HUES6 (cell line): ENCODE measurements around the gene PPP1R1A.

Source experiments
- H3K27ac ChIP-seq: 2 replicates; pipeline ENCODE4 v1.7.0; 2013; ENCODE audit warnings: low read depth, mild to moderate bottlenecking, low read length, inconsistent platforms
- H3K27me3 ChIP-seq: 2 replicates; pipeline ENCODE4 v1.6.1; 2013; ENCODE audit warnings: low read length; ENCODE audit not compliant: control insufficient read depth, insufficient read depth
- H3K36me3 ChIP-seq: 2 replicates; pipeline ENCODE4 v1.6.1; 2013; ENCODE audit warnings: low read length; ENCODE audit not compliant: control insufficient read depth, insufficient read depth
- H3K4me1 ChIP-seq: 2 replicates; pipeline ENCODE4 v1.6.1; 2013; ENCODE audit warnings: low read length; ENCODE audit not compliant: control insufficient read depth, insufficient read depth
- H3K4me3 ChIP-seq: 2 replicates; pipeline ENCODE4 v1.5.1; 2013; ENCODE audit warnings: low read depth, low read length
- H3K9ac ChIP-seq: one replicate; pipeline ENCODE4 v1.6.1; 2013; ENCODE audit warnings: mild to moderate bottlenecking, low read length
- H3K9me3 ChIP-seq: 2 replicates; pipeline ENCODE4 v1.6.1; 2013; ENCODE audit warnings: low read depth, low read length; ENCODE audit not compliant: control insufficient read depth, insufficient read depth

PPP1R1A gene

DNA sequence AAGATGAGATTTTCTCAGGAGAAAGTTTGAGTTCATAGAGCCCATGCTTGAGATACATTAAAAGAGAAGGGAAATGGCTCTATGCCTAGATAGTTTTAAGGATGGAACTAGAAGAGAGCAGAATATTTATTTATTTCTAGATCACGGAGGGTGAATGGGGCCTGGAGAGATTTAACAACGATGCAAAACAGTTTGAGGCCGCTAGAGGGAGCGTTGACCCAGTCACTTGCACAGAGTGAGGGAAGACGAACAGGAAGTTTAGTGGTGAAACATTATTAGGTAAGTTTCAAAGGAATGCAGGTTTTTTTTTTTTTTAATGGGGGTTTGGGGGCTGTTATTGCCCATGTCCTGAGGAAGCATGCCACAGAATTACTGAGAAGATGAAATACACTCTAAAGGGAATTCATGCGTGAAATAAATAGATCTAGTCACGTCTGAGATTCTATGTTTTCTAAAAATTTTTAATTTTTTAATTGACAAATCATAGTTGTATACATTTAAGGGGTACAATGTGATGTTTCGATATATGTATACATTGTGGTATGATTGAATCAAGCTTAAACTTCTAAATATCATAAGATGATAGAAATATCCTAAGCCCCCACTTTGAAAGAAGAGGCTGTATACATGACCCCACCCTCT lies 14.8 kb upstream of the PPP1R1A start:
- no peak overlapping the region for H3K27ac ChIP-seq
- no peak overlapping the region for H3K4me3 ChIP-seq

DNA sequence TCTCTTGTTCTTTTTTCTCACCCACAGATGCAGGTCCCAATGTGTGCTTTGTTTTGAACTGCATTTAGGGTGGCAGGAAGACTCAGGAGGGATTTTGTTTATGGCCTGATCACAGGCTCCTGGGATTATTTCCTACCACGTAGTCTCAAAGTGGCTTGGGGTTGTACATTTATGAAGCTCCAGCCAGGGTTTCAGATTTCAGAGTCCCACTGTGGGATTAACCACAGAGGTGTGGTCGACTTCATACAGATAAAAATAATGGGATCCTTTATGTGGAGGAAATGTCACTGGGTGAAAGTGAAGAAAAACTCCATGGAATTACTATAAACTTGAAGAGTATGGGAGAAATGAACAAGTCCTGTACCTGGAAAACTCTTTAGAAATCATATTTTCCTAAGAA lies 14.2 kb upstream of the PPP1R1A start:
- H3K36me3 ChIP-seq, result no peaks in the 10 kb centered on the region
- no peaks in the 10 kb centered on the region for H3K9me3 ChIP-seq
- no peak overlapping the region for H3K4me3 ChIP-seq
- no peak overlapping the region for H3K27ac ChIP-seq
- H3K27me3 ChIP-seq, result peaks cover 8% of the 10 kb centered on the region
- H3K9ac ChIP-seq, result no peak overlapping the region
- H3K4me1 ChIP-seq, result no peaks in the 10 kb centered on the region; the same call in 1 of the 2 replicates

More for the DNA sequence above, 14.8 kb upstream of the PPP1R1A start:
- Histone ChIP-seq H3K36me3 (no peaks in the 10 kb centered on the region), H3K9ac (no peak overlapping the region), H3K4me1 (peaks cover 3% of the 10 kb centered on the region; the same call in 1 of the 2 replicates), H3K9me3 (no peaks in the 10 kb centered on the region), H3K27me3 (peaks cover 14% of the 10 kb centered on the region)

DNA sequence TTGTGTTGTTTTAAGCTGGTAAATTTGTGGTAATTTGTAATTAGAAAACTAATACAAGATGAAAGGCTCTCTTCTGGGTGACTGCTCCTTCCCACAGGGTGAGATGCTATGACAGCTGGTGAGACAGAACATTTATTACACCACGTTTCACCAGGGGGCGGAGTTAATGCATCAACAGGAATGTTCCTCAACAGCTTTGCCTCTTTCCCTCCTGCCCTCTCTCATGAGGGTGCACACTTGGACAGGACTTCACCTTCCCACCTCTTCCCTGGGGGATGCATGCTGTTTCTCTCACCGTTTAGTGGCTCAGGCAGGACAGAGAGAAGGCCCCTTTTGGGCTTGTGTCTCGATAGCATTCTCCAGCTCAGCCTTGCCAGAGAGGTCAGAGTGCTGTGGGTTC lies 13.4 kb upstream of the PPP1R1A start:
- Histone ChIP-seq H3K9me3 (no peaks in the 10 kb centered on the region), H3K9ac (no peak overlapping the region), H3K27ac (no peak overlapping the region), H3K4me1 (no peaks in the 10 kb centered on the region; the same call in 1 of the 2 replicates), H3K27me3 (no peaks in the 10 kb centered on the region), H3K4me3 (no peak overlapping the region), H3K36me3 (no peaks in the 10 kb centered on the region)

DNA sequence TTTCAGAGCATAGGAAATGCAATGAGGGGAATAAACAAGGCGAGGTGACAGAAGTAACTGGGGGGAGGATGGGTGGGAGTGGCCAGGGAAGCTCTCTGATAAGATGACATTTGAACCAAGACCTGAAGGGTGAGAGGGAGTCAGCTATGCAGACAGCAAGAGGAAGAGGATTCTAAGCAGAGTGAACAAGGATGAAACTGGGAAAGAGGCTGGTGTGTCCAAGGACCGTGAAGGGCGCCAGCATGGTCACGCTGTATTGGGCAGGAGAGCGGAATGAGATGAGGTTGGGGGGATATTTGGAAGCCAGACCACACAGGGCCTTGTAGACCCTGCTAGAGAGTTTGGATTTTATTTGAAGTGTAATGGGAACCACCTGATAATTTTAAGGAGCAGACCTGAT lies 10.5 kb upstream of the PPP1R1A start:
- Histone ChIP-seq H3K4me3 (no peak overlapping the region), H3K9me3 (no peaks in the 10 kb centered on the region), H3K9ac (no peak overlapping the region), H3K27me3 (peaks cover 14% of the 10 kb centered on the region), H3K4me1 (no peaks in the 10 kb centered on the region; the same call in 1 of the 2 replicates), H3K27ac (no peak overlapping the region), H3K36me3 (no peaks in the 10 kb centered on the region)

DNA sequence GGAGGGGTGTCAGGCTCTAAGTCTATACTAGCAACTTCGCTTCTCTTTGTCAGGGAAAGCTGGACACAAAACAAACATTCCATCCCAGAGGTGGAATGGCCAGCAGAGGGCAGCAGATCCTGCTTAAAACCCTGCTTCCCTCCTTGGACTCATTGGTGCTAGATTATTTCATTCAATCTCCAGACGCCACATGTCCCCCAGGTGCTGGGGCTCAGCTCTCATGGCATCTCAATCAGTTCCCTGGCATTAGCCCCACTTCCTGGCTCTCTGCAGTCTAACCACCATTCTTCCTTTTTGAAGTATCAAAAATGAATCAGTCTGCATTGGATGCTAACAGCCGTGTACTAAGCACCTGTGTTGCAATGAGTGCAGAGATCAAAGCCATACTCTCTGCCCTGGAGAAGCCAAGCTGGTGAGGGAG lies 8.1 kb upstream of the PPP1R1A start:
- H3K36me3 ChIP-seq, result no peaks in the 10 kb centered on the region
- H3K9me3 ChIP-seq, result no peaks in the 10 kb centered on the region
- H3K9ac ChIP-seq, result no peak overlapping the region
- H3K4me3 ChIP-seq, result no peak overlapping the region
- peaks cover 28% of the 10 kb centered on the region for H3K27me3 ChIP-seq
- no peaks in the 10 kb centered on the region; the same call in 1 of the 2 replicates for H3K4me1 ChIP-seq
- H3K27ac ChIP-seq, result no peak overlapping the region

DNA sequence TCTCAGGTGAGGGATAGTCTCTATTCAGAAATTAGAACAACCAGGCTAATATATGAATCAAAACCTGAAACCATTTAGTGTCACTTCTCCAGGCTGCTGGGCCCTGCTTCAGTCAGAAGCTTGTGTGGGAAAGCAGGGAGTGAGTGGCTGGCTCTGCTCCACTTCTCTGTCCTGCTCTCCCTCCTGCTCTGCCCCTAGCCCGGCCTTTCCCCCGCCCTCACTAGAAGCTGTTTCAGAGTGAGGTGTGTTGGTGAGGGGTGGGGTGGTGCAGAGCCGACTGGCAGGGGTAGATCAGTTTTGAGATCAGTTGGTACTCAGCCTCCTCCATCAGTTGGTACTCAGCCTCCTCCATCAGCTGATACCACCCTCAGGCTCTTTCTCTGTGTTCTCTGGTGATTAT lies 7.0 kb upstream of the PPP1R1A start:
- Histone ChIP-seq H3K4me1 (peaks cover 10% of the 10 kb centered on the region), H3K9ac (no peak overlapping the region), H3K9me3 (no peaks in the 10 kb centered on the region), H3K36me3 (no peaks in the 10 kb centered on the region), H3K27ac (no peak overlapping the region), H3K27me3 (peaks cover 35% of the 10 kb centered on the region), H3K4me3 (no peak overlapping the region)

DNA sequence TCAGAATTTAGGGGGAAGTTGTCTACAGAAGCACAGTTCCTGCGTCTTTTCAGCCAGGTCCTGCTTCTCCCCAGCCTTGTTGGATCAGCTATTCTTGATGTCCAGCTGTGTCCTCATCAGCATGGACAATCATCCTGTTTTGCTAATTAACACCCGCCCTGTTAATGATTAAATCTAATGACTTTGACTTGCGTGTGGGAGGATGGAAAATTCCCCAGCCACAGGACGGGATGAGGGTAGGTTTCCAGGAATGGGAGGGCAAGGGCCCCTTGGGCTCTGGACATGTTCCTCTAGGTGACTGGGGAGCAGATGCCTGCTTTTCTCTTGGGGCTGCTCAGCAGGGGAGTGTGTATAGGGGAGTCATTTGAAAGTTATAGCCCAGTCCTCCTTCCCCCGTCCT lies 5.3 kb upstream of the PPP1R1A start:
- Histone ChIP-seq H3K9ac (no peak overlapping the region), H3K27ac (no peak overlapping the region), H3K9me3 (no peaks in the 10 kb centered on the region), H3K4me1 (peaks cover 27% of the 10 kb centered on the region), H3K27me3 (peaks cover 52% of the 10 kb centered on the region), H3K4me3 (no peak overlapping the region), H3K36me3 (no peaks in the 10 kb centered on the region)

DNA sequence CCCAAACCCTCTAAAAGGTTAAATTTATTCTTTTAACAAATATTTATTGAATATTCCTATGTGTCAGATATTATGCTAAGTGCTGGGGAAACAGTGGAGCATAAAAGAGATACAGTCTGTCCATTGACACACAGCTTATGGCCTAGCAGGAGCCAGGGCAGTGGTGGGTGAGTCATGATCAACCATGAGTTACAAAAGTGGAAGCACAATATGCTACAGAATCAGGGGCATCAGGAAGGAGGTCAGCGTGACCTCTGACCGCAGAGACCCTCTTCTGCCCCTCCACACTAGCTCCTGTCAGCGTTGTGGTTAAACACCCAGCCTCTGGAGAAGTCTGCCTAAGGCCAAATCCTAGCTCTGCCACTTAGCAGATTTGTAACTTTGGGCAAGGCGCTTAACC lies 4.7 kb upstream of the PPP1R1A start:
- Histone ChIP-seq H3K27me3 (peaks cover 55% of the 10 kb centered on the region), H3K9ac (no peak overlapping the region), H3K4me3 (no peak overlapping the region), H3K27ac (no peak overlapping the region), H3K4me1 (peaks cover 27% of the 10 kb centered on the region), H3K36me3 (no peaks in the 10 kb centered on the region), H3K9me3 (no peaks in the 10 kb centered on the region)

DNA sequence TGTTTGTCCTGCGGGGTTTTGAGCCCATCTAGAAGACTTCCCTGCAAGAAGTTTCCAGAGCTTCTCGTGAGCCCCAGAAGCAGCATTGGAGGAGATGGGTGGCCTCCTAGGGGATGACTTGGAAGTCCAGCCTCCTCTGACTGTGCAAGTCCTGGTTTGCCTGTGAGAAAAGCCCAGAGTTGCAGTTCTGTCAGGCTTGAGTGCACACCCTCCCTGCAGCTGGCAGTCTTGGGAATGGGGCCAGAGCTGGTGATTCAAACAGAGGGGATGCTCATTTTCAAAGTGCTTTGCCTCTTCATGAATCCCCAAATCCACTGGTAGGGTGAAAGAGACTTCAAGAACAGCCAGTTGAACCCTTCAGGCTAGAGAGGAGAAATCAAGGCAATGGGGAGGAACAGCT lies 3.9 kb upstream of the PPP1R1A start:
- Histone ChIP-seq H3K27me3 (peaks cover 63% of the 10 kb centered on the region), H3K9ac (no peak overlapping the region), H3K4me1 (peaks cover 33% of the 10 kb centered on the region), H3K4me3 (no peak overlapping the region), H3K9me3 (no peaks in the 10 kb centered on the region), H3K36me3 (no peaks in the 10 kb centered on the region), H3K27ac (no peak overlapping the region)

DNA sequence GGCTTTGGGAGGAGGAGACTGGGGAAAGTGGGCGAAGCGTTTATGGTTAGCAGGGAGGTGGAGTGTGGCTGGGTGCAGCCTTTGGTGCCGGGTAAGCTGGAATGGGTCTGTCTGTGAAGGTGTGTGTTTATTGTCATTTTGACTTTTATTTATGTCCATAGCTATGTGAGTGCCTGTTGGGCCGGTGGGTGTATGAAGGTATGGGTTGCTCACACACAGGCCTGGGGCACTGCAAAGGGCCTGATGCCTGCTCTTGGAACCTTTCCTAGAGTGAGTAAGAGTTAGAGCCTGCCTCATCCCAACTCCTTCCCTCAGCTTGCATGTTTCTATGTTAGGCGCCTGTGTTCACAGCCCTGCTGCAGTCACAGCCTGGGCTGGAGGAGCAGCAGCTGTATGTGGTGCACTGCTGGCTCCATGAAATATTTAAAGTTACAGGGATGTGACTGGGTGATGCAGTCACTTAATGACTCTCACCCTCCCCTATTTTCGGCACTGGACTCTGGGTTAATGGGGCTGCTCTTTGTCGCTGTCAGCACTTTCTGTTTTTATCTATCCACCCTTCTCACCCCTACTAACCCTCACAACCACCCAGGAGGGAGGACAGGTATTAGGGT lies 2.6 kb upstream of the PPP1R1A start:
- peaks cover 75% of the 10 kb centered on the region for H3K27me3 ChIP-seq
- no peaks in the 10 kb centered on the region for H3K9me3 ChIP-seq
- no peak overlapping the region for H3K9ac ChIP-seq
- no peak overlapping the region for H3K27ac ChIP-seq
- H3K4me1 ChIP-seq, result peaks cover 39% of the 10 kb centered on the region
- no peaks in the 10 kb centered on the region for H3K36me3 ChIP-seq
- H3K4me3 ChIP-seq, result no peak overlapping the region

DNA sequence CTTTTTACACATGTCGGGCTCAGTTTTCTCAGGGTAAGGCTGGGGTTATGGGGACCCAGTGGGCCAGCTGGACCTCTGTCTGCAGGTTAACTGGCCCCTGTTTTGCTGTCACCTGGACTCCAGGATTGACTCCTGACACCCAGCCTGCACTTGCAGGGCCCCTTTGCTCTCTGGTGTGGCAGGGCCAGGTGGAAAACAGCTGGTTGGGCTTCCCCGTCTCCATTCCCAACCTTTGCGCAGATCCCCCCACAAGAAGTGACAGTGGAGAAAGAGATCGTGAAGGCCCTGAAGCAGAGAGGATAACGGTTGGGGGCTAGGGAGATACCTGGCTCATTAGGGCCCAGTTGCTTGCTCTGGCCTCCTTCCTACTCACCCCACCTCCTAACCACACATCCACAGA lies 1.5 kb upstream of the PPP1R1A start:
- no peaks in the 10 kb centered on the region for H3K9me3 ChIP-seq
- no peaks in the 10 kb centered on the region for H3K36me3 ChIP-seq
- H3K9ac ChIP-seq, result no peak overlapping the region
- peaks cover 64% of the 10 kb centered on the region for H3K27me3 ChIP-seq
- H3K4me3 ChIP-seq, result no peak overlapping the region
- H3K27ac ChIP-seq, result no peak overlapping the region
- H3K4me1 ChIP-seq, result peaks cover 41% of the 10 kb centered on the region
